Thoracic aorta (tissue), 2 donors: ENCODE results near the gene AP1AR. TPM values are rescaled to one million over a fixed set of nuclear protein-coding genes. Genes with fewer than 3 reads are reported as not detected.

Source experiments
- ATAC-seq: fragments of 150-250 bp; one replicate; pipeline ENCODE4 v1.8.0; 2017; ENCODE audit warnings: low read depth; ENCODE audit not compliant: insufficient number of reproducible peaks, low FRiP score
- DNase-seq: peaks from one replicate; pipeline ENCODE4 v3.0.0-alpha.2; 2020; ENCODE audit warnings: low spot score
- H3K27ac ChIP-seq, 2 donors: fragments of 200-600 bp; sonication (generic); 1 replicate in 1 of 2; 2 replicates in 1 of 2; pipeline ENCODE4 v1.5.1; 2016; ENCODE audit warnings: mild to moderate bottlenecking in 2 of 2, moderate library complexity in 2 of 2
- H3K27me3 ChIP-seq: fragments of 200-600 bp; sonication (generic); replicated peaks from 2 replicates; pipeline ENCODE4 v1.6.0; 2016; ENCODE audit warnings: mild to moderate bottlenecking; ENCODE audit not compliant: insufficient read depth
- H3K36me3 ChIP-seq: fragments of 200-600 bp; sonication (generic); one replicate; pipeline ENCODE4 v1.5.1; 2016
- H3K4me1 ChIP-seq, 2 donors: fragments of 200-600 bp; sonication (generic); 1 replicate in 1 of 2; 2 replicates in 1 of 2; pipeline versions ENCODE4 v1.5.1 to v1.6.0; 2016; ENCODE audit warnings: low read depth in 2 of 2, mild to moderate bottlenecking in 1 of 2; ENCODE audit not compliant: control insufficient read depth in 1 of 2
- H3K4me3 ChIP-seq: fragments of 200-600 bp; sonication (generic); 2 replicates; pipeline ENCODE4 v1.5.1; 2016; ENCODE audit warnings: mild to moderate bottlenecking
- H3K9me3 ChIP-seq: fragments of 200-600 bp; sonication (generic); 2 replicates; pipeline ENCODE4 v1.5.1; 2016
- CTCF ChIP-seq: fragments of 200-600 bp; sonication (generic); IDR thresholded peaks from one replicate; pipeline ENCODE4 v1.5.1; 2019; ENCODE audit warnings: antibody characterized with exemption
- total RNA-seq, 2 donors: library from RNA; depleted of rRNA; stranded (reverse); fragments of >200 nt; gene quantifications; one replicate each; pipeline versions ENCODE4 v1.1.0 to v1.2.3, GENCODE V29; 2016

AP1AR gene
- total RNA-seq, 2 donors from 2014 or later = 10.0 to 27.9 TPM

GRCh38 chr4:112284662-112285411, 53.2 kb downstream of the AP1AR start:
- TF ChIP-seq CTCF = no peak
- no peak for ATAC-seq
- Histone ChIP-seq H3K36me3 (no peaks in the 10 kb centered on the region), H3K9me3 (no peaks in the 10 kb centered on the region), H3K27ac (peak overlapping the region; percentile 80 to 82), H3K27me3 (no peaks in the 10 kb centered on the region), H3K4me3 (peak overlapping the region; percentile 90), H3K4me1 (peaks cover 5 to 26% of the 10 kb centered on the region in 2 donors)
- no peak for DNase-seq

- TF ChIP-seq CTCF = no peak
- Histone ChIP-seq H3K27me3 (no peaks in the 10 kb centered on the region), H3K9me3 (no peaks in the 10 kb centered on the region), H3K4me3 (no peak overlapping the region), H3K4me1 (peaks cover 5 to 17% of the 10 kb centered on the region in 2 donors), H3K36me3 (no peaks in the 10 kb centered on the region), H3K27ac (no peak overlapping the region)
- no peak for DNase-seq
- no peak for ATAC-seq
Measured at GRCh38 chr4:112287258-112287989, 55.8 kb downstream of the AP1AR start.

- no peaks in the 10 kb centered on the region for H3K27me3 ChIP-seq
- DNase-seq = no peak
- H3K9me3 ChIP-seq = no peaks in the 10 kb centered on the region
- H3K4me3 ChIP-seq = no peak overlapping the region
- H3K36me3 ChIP-seq = no peaks in the 10 kb centered on the region
- no peak for TF ChIP-seq CTCF
- no peak for ATAC-seq
- peaks cover 5 to 12% of the 10 kb centered on the region in 2 donors for H3K4me1 ChIP-seq
- no peak overlapping the region for H3K27ac ChIP-seq
Measured at GRCh38 chr4:112288455-112288854, 56.9 kb downstream of the AP1AR start.

DNA sequence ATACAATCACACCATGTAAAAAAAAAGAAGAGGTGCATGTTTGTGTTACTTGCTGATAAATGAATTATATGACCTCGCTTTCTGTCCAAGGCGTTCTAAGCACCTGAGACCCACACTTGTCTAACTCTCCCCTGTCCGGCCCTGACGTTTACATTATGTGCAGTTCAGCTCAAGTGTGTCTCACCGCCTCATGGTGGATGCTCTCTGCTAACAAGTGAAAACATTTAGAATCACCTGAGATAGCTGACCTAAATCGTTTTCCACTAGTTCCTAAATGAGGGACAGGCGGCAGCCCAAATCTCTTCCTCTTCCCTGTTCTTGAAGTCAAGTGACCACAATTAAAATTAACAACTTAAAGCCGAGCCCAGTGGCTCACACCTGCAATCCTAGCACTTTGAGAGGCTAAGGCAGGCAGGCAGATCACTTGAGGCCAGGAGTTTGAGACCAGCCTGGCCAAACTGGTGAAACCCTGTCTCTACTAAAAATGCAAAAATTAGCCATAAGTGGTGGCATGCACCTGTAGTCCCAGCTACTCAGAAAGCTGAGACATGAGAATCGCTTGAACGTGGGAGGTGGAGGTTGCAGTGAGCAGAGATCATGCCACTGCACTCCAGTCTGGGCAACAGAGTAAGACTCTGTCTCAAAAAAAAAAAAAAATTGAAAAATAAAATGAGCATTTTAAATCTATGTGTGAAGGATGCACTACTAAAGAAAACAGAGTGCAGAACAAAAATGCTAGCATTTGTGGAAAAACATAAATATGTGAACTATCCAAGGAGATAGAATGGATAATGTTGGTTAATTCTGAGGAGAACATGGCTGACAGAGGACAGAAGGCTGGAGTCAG, 58.0 kb downstream of the AP1AR start:
- H3K36me3 ChIP-seq = no peaks in the 10 kb centered on the region
- no peaks in the 10 kb centered on the region for H3K27me3 ChIP-seq
- H3K4me1 ChIP-seq = peaks cover 0 to 5% of the 10 kb centered on the region in 2 donors
- no peak overlapping the region for H3K27ac ChIP-seq
- no peak overlapping the region for H3K4me3 ChIP-seq
- ATAC-seq (no peak), DNase-seq (no peak)
- TF ChIP-seq CTCF = no peak
- H3K9me3 ChIP-seq = no peaks in the 10 kb centered on the region

- H3K27me3 ChIP-seq = no peaks in the 10 kb centered on the region
- no peaks in the 10 kb centered on the region for H3K36me3 ChIP-seq
- H3K4me3 ChIP-seq = no peak overlapping the region
- DNase-seq = no peak
- no peak overlapping the region for H3K27ac ChIP-seq
- ATAC-seq = no peak
- peaks cover 0 to 5% of the 10 kb centered on the region in 2 donors for H3K4me1 ChIP-seq
- TF ChIP-seq CTCF = no peak
- H3K9me3 ChIP-seq = no peaks in the 10 kb centered on the region
Measured at GRCh38 chr4:112290341-112290740, 58.8 kb downstream of the AP1AR start.
